Suppressor macrophage treated with lipopolysaccharide for 1 hour (primary cell): ENCODE measurements around the gene SLC43A2.
A peak's percentile ranks its signal among the peaks of the same experiment; 100 is the strongest.

Experiments used
- DNase-seq, 3 donors: peaks; one replicate each; pipeline ENCODE4 v3.0.0-alpha.2; 2020 to 2022

SLC43A2 gene

DNA sequence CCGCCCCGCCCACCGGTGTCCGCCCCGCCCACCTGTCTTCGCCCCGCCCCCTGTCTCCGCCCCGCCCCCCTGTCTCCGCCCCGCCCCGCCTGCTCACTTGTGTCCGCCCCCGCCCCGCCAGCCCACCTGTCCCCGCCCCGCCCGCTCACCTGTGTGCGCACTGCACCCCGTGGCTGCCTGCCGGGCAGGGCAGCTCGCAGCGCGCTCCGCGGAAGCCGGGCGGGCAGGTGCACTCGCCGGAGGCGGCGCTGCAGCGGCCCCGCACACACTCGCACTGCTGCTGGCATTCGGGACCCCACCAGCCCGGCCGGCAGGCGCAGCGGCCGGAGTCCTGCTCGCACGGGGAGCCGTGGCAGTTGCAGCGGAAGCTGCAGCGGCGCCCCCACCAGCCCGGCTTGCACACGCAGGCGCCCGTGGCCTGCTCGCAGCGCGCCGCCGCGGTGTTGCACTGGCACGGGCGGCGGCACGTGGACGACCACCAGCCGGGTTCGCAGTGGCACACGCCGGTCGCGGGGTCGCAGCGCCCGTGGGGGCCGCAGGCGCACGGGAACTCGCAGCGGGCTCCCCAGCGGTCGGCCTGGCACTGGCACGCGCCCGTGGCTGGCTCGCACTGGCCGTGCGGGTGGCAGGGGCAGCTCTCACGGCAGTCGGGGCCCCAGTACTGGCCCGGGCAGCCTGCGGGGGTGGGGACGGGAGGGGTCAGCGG, 14.8 kb upstream of the SLC43A2 start:
- peak in 1 of 3 donors; percentile 66 for DNase-seq

GRCh38 chr17:1641065-1641403, 12.4 kb upstream of the SLC43A2 start:
- DNase-seq = no peak

- no peak for DNase-seq
These were observed 11.9 kb upstream of the SLC43A2 start for GRCh38 chr17:1640329-1641064.

- no peak for DNase-seq
These were observed 11.0 kb upstream of the SLC43A2 start for GRCh38 chr17:1639549-1640180.

DNA sequence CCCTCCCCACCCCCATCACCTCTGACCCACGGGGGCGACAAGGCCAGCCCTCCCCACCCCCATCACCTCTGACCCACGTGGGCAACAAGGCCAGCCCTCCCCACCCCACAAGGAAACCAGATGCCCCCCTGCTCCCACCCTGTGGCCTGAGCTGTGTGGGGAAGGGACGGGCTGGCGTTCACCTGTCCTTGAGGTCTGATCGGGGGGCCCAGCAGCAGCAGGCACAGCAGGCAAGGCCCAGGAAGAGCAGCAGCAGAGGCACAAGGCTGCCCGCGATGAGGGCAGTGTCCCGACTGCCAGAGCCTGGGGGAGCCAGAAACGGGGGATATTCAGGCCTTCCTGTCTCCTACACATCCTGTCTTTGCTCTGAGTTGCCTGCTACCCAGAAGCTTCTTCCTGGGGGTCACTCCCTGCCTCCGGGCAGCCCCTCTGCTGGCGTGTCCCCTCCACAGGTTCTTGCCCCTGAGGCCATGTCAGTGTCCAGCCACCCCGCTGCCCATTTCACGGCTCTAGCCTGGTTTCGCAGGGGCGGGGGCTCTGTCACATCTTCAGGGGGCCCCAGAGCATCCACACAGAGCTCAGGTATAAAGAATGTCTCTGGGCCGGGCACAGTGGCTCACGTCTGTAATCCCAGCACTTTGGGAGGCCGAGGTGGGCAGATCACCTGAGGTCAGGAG, 10.1 kb upstream of the SLC43A2 start:
- DNase-seq = no peak

- DNase-seq = peak in 1 of 3 donors; percentile 29
These were observed 9.5 kb upstream of the SLC43A2 start for GRCh38 chr17:1638171-1638590.

DNA sequence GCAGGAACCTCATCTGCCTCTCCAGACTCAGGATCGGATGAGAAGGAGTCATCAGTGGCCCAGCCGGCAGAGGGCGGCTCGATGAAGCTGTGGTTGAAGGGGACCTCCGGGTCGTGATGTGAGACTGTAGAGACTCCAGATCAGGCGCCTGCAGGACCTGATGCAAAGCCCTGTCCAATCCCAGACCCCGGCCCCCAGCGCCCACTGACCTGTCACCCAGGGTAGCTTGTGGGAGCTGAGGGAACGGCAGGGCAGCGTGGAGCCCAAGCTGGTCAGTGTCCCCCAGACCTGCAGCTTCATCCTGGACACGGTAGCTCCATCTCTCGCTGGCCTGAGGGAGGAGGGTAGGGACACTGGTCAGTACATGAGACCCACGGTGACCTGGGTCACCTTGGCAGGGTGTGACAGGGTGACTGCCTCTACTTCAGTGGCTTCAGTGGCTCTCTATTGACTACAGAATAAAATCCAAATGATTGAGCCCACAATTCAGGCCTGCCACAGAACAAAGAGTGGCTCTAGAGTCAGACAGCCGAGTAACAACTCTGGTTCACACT, 8.2 kb upstream of the SLC43A2 start:
- DNase-seq = no peak

DNA sequence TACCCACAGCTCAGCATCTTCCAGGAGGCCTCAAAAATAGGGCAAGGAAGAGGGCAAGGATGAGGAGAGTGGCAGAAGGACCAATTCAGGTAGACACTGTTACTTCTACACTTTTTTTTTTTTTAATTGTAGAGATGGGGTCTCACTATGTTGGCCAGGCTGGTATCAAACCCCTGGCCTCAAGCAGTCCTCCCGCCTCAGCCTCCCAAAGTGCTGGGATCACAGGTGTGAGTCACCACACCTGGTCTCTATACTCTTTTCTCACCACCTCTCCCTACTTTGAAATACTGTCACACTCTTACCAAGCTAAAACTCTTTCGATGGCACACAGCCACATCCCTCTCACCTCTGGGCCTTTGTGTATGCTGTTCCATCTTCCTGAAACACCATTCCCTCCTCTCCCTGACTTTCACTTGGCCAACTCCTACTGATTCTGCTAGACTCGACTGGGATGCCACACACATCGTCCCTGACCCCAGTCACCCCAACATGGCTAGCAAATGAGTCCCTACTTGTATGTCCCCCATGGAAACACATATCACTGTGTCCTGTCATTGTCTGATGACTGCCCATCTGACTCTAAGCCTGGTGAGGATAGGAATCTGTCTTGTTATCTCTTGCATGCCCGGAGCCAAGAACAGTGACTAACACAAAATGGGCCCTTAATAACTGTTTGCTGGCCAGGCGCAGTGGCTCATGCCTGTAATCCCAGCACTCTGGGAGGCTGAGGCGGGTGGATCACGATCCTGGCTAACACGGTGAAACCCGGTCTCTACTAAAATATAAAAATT, 7.2 kb upstream of the SLC43A2 start:
- DNase-seq = no peak

DNA sequence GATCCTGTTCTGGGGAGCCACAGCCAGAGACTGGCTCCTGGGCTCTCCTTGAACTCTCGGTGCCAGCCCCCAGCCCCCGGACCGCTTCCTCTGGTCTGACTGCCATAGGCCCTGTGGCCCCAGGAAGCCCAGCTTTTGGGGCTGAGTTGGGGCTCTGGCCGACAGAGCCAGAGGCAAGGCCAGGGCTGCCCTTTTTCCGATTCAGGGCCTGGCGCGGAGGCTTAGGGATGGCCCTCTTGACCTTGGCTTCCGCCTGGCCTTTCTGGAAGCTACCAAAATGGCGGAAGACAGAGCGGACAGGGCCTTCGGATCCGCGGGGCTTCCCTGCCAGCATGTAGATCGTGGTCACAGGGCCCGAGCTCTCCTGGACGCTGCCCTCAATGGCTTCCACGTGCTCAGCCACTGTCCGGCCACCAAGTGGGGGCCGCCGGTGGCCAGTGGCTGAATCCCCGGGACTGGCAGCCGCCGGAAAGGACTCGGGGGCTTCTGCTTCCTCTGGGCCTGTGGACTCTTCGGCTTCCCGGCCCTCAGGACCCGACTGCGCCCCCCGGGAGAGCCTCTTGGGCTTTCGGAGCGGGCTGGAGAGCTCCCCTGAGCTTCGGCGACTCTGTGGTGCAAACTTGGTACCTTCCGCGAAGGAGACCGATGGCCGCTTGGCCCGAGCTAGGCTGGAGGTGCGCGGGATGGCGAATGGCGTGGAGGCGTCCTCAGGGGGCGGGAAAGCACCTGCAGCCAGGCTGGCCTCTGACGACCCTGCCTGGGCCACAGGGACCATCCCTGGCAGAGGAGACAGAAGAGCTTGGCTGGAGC, 6.4 kb upstream of the SLC43A2 start:
- DNase-seq = no peak

DNA sequence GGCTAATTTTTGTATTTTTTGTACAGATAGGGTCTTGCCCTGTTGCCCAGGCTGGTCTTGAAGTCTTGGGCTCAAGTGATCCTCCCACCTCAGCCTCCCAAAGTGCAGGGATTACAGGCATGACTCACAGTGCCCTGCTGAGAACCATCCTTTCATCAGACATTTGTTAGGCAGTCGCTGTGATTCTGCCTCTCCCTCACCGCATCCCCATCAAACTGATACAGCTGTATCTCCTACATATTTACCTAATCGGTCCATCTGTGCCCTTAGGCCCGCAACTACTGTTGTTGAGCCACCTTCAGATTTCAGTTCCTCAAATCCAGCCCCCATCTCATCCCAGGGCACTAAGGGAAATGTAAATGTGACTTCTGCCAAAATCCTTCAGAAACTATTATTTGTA, 2.0 kb upstream of the SLC43A2 start:
- peak in 2 of 3 donors; percentile 48 to 51 for DNase-seq

- peak; percentile 65 to 84 (median 70) for DNase-seq
These were observed 1.1 kb upstream of the SLC43A2 start for GRCh38 chr17:1629504-1630310.

GRCh38 chr17:1628856-1629503, 346 bp upstream of the SLC43A2 start:
- peak; percentile 90 to 96 (median 95) for DNase-seq

DNA sequence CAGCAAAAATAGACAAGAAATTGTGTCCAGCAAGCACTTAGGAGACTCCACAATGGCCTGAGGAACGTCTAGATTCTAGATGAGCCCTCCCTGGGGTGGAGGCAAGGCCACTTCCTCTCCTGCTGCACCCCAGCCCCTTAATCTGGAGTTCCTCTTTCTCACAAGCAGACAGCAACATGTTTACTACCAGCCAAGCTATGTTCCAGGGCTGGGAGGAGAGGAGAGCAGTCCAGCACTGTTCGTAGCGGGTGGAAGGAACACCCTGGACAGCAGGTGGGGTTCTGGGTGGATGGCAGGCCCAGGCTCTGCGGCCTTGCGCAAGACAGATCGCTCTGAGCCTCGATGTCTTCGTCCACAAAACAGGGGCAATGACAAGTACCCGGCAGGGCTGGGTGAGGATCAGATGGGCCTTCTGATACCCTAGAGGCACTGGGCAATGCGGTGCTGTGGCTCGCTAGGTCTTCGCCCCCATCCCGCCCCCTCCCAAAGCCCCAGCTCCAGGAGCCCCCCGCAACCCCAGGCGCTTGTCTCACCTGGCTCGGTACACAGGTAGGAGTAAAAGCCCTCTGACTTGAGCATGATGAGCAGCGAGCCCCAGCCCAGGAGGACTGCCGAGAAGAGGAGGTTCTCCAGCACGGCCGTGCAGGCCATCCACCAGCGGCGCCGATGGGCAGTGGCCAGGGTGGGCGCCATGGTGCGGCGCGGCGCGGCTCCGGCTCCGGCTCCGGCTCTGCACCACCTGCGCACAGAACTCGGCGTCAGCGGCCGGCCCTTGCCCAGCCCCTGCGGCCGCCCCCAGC, 1.3 kb downstream of the SLC43A2 start:
- peak; percentile 77 to 79 (median 78) for DNase-seq

DNA sequence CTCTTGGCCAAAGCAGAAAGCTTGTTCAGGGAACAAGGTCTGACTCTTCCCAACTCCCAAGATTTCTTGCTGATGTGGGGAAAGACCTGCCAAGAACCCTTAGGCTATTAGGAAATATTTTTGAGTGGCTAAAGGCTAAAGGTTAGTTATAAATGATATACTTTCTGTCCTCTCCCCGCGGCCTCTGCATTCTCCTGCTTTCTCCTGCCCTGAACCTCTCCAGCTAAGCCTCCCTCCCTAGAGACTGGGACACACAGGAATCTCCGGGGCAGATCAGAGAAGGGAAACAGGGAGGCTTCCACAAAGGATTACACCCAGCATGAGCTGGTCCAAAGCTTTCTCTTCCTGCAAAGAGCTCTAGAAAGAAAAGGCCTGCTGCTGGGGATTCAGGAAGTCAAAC, 2.3 kb downstream of the SLC43A2 start:
- no peak for DNase-seq

DNA sequence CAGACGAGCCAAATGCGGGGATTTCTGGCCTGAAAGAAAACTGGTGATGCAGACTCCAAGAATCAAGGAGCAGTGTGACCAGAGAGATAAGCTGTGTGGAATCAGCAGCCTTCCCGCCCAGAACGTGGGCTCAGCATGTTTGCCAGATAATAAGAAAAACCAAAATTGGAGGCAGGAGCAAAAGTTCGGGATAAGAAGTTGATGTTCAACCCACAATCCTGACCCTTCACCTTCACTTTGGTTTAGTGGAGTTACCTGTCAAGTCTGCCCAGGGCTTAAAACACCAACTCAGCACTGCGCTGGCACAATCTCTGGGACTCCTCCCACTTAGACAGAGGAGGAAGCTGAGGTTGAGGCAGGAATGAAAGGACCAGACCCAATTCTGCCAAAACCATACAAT, 3.1 kb downstream of the SLC43A2 start:
- DNase-seq = no peak

GRCh38 chr17:1625053-1625452, 3.6 kb downstream of the SLC43A2 start:
- DNase-seq = no peak

DNA sequence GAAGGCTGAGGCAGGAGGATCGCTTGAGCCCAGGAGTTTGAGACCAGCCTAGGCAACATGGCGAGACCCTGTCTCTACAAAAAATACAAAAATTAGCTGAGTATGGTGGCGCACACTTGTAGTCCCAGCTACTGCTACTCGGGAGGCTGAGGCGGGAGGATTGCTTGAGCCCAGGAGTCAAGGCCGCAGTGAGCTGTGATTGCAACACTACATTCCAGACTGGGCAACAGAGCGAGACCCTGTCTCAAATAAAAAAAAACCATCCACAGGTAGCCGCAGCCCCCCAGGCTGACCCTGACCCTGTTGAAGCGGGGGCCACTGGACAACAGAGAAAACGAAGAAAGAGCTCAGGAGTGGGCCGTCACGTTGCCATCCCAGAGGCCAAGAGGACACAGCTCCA, 4.0 kb downstream of the SLC43A2 start:
- DNase-seq = no peak

- DNase-seq = peak; percentile 51 to 54 (median 51)
These were observed 5.5 kb downstream of the SLC43A2 start for GRCh38 chr17:1623057-1623630.
